HepG2 (cell line): ENCODE results near the gene MC5R. TPM values are rescaled to one million over a fixed set of nuclear protein-coding genes. Genes with fewer than 3 reads are reported as not detected.

Source experiments
- ATAC-seq: fragments of 200-7000 bp; cut with Tn5 transposase; 3 replicates; pipeline ENCODE4 v1.9.1; 2020; ENCODE audit warnings: mild to moderate bottlenecking, moderate library complexity
- BruUV-seq: library from RNA; stranded (reverse); fragments of 400-500 nt; replicated peaks from 2 replicates; lab custom pipeline; 2021; lab: Mats Ljungman, UMichigan
- CTCF ChIA-PET: fragments of 300-600 bp; formaldehyde crosslinking; extraction: SDS; loops from one replicate; lab custom pipeline; 2021; ENCODE audit warnings: low total read pairs, inconsistent platforms, low intra/inter-chr PET ratio; lab: Yijun Ruan, JAX
- POLR2A ChIA-PET: fragments of 350-600 bp; sonication (Branson Sonifier 250); formaldehyde crosslinking; loops from one replicate; lab custom pipeline; 2020; ENCODE audit warnings: antibody characterized with exemption, inconsistent platforms; lab: Yijun Ruan, JAX
- DNase-seq: peaks from one replicate; pipeline ENCODE4 v3.0.0-alpha.2; 2015; ENCODE audit warnings: low spot score
- FAIRE-seq: peaks from 3 replicates; lab custom pipeline; 2011; peaks lifted over from hg19 to GRCh38; lab: Jason Lieb, UNC
- H2AFZ ChIP-seq: one replicate; pipeline ENCODE4 v1.6.1; 2011; ENCODE audit warnings: low read length, inconsistent platforms
- H3K27ac ChIP-seq: fragments of 300-600 bp; 3 replicates; pipeline ENCODE4 v1.8.0; 2011; ENCODE audit warnings: mixed run types, mild to moderate bottlenecking, mixed read lengths, low read length, inconsistent platforms; ENCODE audit not compliant: insufficient read depth; ENCODE audit errors: extremely low read length
- H3K27me3 ChIP-seq, 2 experiments: fragments of 200-600 bp in 1 of 2; 2 replicates in 1 of 2; 3 replicates in 1 of 2; pipeline versions ENCODE4 v1.6.0 to v1.8.0; 2011; ENCODE audit warnings: low read length in 2 of 2, mild to moderate bottlenecking in 2 of 2, moderate library complexity in 2 of 2, inconsistent platforms in 1 of 2; ENCODE audit not compliant: insufficient read depth in 2 of 2, control insufficient read depth in 1 of 2
- H3K36me3 ChIP-seq, 2 experiments: fragments of 200-600 bp in 1 of 2; replicated peaks in 1 of 2; 2 replicates in 1 of 2; 3 replicates in 1 of 2; pipeline versions ENCODE4 v1.5.1 to v1.8.0; 2011; ENCODE audit warnings: low read length in 2 of 2, inconsistent platforms in 1 of 2; ENCODE audit not compliant: insufficient read depth in 2 of 2, control insufficient read depth in 1 of 2
- H3K4me1 ChIP-seq: 2 replicates; pipeline ENCODE4 v1.5.1; 2012; ENCODE audit warnings: low read length, inconsistent platforms; ENCODE audit not compliant: insufficient read depth
- H3K4me2 ChIP-seq: 2 replicates; pipeline ENCODE4 v1.6.0; 2011; ENCODE audit warnings: low read depth, low read length, inconsistent platforms
- H3K4me3 ChIP-seq, 3 experiments: fragments of 200-600 bp in 1 of 3; sonication (generic), shearing (Covaris generic) in 1 of 3; replicated peaks in 1 of 3; 2 replicates each; pipeline ENCODE4 v1.5.1; 2011 to 2016; ENCODE audit warnings: low read length in 3 of 3, inconsistent platforms in 2 of 3, low read depth in 2 of 3, mild to moderate bottlenecking in 2 of 3, control low read depth in 1 of 3, mixed read lengths in 1 of 3; ENCODE audit not compliant: insufficient read depth in 1 of 3
- H3K79me2 ChIP-seq: one replicate; pipeline ENCODE4 v1.6.1; 2011; ENCODE audit warnings: low read length, inconsistent platforms; ENCODE audit not compliant: insufficient read depth
- H3K9ac ChIP-seq: 2 replicates; pipeline ENCODE4 v1.6.0; 2011; ENCODE audit warnings: mild to moderate bottlenecking, low read depth, low read length, inconsistent platforms; ENCODE audit not compliant: insufficient read depth
- H3K9me3 ChIP-seq: 2 replicates; pipeline ENCODE4 v1.5.1; 2012; ENCODE audit warnings: mild to moderate bottlenecking, low read length
- H4K20me1 ChIP-seq: 2 replicates; pipeline ENCODE4 v1.6.0; 2011; ENCODE audit warnings: inconsistent platforms, mild to moderate bottlenecking, low read length, moderate library complexity; ENCODE audit not compliant: insufficient read depth
- CTCF ChIP-seq: sonication (generic); formaldehyde crosslinking; IDR thresholded peaks from 2 replicates; pipeline ENCODE4 v1.5.0; 2020; ENCODE audit warnings: mild to moderate bottlenecking, missing genetic modification reagents, moderate library complexity
- RAD21 ChIP-seq: fragments of 450-650 bp; formaldehyde crosslinking; IDR thresholded peaks from 2 replicates; pipeline ENCODE4 v1.5.0; 2020; ENCODE audit warnings: mild to moderate bottlenecking
- SMC3 ChIP-seq: IDR thresholded peaks from 2 replicates; pipeline ENCODE4 v1.6.1; 2011; ENCODE audit warnings: low read length, improper control_type of control experiment
- SRY ChIP-seq: sonication (generic); formaldehyde crosslinking; IDR thresholded peaks from 2 replicates; pipeline ENCODE4 v1.8.0; 2022; ENCODE audit warnings: mild to moderate bottlenecking, missing genetic modification reagents
- STAG1 ChIP-seq: sonication (generic); formaldehyde crosslinking; IDR thresholded peaks from 2 replicates; pipeline ENCODE4 v1.4.0; 2020; ENCODE audit warnings: missing genetic modification reagents
- ZNF468 ChIP-seq: sonication (generic); formaldehyde crosslinking; IDR thresholded peaks from 2 replicates; pipeline ENCODE4 v1.8.0; 2022; ENCODE audit warnings: mild to moderate bottlenecking, moderate library complexity, missing genetic modification reagents
- WGBS: methylation state at CpG from one replicate; pipeline ENCODE4 v1.1.6; 2017; ENCODE audit warnings: low lambda C conversion rate; 5-methylcytosine and 5-hydroxymethylcytosine counted together
- in situ Hi-C: cut with HindIII; loops from 2 replicates; pipeline ENCODE4 v1.10.0; 2017; ENCODE audit warnings: low pct_unique_long_range_greater_than_20kb; ENCODE audit not compliant: extremely low pct_ligation_motif_present
- intact Hi-C: fragments of 100-400 bp; cut with micrococcal nuclease; formaldehyde crosslinking; loops from one replicate; pipeline ENCODE4 v1.10.0; 2022; ENCODE audit not compliant: unreplicated experiment
- polyA plus RNA-seq, 8 experiments: library from polyadenylated mRNA; depleted of rRNA in 3 of 8; stranded (reverse) in 7 of 8; unstranded in 1 of 8; fragments of >200 nt; fragmentation: Illumina TruSeq in 4 of 8; extraction: Trizol in 4 of 8; gene quantifications; 2 replicates each; pipeline versions ENCODE4 v1.2.1 to v1.2.3, GENCODE V29; 2011 to 2016; ENCODE audit warnings: low read depth in 4 of 8, missing spikeins in 1 of 8, mixed read lengths in 1 of 8; ENCODE audit not compliant: insufficient read depth in 1 of 8
- total RNA-seq, 5 experiments: library from RNA; depleted of rRNA; stranded (reverse); fragments of >200 nt; fragmentation: Illumina TruSeq; extraction: Trizol; gene quantifications; 2 replicates each; pipeline ENCODE4 v1.2.3, GENCODE V29; 2016; ENCODE audit warnings: low read depth in 1 of 5

MC5R gene
- total and polyA plus RNA-seq, 2 of the 13 experiments (the other 11 are each of a cell fraction or from before 2014, with no cell fraction given) = not detected

DNA sequence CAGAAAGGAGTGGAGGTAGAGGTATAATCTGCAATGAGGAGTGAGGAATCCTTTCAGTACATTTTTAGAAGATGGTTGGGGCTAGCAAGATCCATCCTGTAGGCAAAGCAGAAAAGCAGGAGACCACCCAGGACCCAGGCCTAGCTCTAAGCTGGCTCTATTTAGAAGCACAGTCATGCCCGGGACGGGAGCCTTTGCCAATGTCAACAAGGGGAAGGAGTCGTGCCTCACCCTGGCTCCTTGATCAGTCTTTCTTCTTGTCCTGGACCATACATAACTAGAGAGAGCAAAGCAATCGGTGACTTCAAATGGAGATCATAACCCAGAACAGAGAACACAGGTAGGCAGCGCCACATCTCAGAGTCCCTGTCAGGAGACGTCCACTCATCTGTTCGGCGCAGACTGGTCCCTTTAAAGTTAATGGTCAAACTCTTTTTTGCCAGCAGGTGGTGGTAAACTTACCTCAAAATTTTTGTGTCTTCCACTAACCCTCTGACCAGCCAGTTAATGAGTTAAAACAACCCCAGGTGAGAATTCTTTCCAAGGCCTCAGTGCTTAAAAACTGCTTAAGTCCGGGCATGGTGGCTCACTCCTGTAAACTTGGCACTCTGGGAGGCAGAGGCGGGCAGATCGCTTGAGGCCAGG, 8.0 kb downstream of the MC5R start:
- Histone ChIP-seq H3K79me2 (no peaks in the 10 kb centered on the region), H3K27ac (no peak overlapping the region), H3K9me3 (no peaks in the 10 kb centered on the region), H3K4me3 (no peak overlapping the region), H2AFZ (no peak overlapping the region), H3K36me3 (no peaks in the 10 kb centered on the region), H3K4me1 (peaks cover 10% of the 10 kb centered on the region), H3K9ac (no peak overlapping the region), H3K27me3 (peaks cover 0 to 8% of the 10 kb centered on the region in 2 experiments; a peak in 2 of 5 replicates), H4K20me1 (no peaks in the 10 kb centered on the region), H3K4me2 (no peak overlapping the region)
- in situ Hi-C loops = no loop called here
- CTCF ChIA-PET = interaction anchor here (1.1 to 2.1 kb wide), 2 partner anchors 150 to 254 kb away, joined by 3 to 21 read pairs; no protein-coding TSS in a partner anchor
- 33% methylated on average over 10 of the region's 11 CpGs for whole genome bisulfite sequencing
- peak; percentile 35 for TF ChIP-seq SMC3
- peak; percentile 46 for TF ChIP-seq STAG1 (CRISPR knock-in tag)
- TF ChIP-seq ZNF468 (CRISPR knock-in tag) = no peak
- TF ChIP-seq SRY (CRISPR knock-in tag) = no peak
- 0 out of 2 replicates have a peak, but pooled peaks have one; percentile 25 for TF ChIP-seq RAD21
- peak; percentile 46 for TF ChIP-seq CTCF (CRISPR knock-in tag)
- ATAC-seq (peak; percentile 79), DNase-seq (peak; percentile 36), FAIRE-seq (peak; percentile 63)
- POLR2A ChIA-PET = no interaction called here
- intact Hi-C loops = loop anchor here (1.0 kb wide), 1 partner anchor 254 kb away; no protein-coding TSS in a partner anchor
- no TSS peak for BruUV-seq
